GM13977 (cell line): ENCODE measurements around the gene UNC5B.

Source experiments
- DNase-seq: peaks from one replicate; pipeline ENCODE4 v3.0.0; 2012; ENCODE audit warnings: low spot score
- in situ Hi-C: fragments of 300-500 bp; cut with MboI; formaldehyde crosslinking; loops from one replicate; pipeline ENCODE4 v1.12.0; 2022; ENCODE audit warnings: low sequenced_read_pairs, low pct_unique_long_range_greater_than_20kb, mixed read lengths, inconsistent platforms; ENCODE audit not compliant: unreplicated experiment
- TF ChIP-seq, protein P1 (sequence below): IDR thresholded peaks from 2 replicates; pipeline ENCODE4 v1.5.1; 2012; ENCODE audit warnings: mild to moderate bottlenecking, control low read depth; ENCODE audit not compliant: insufficient read depth; ENCODE audit errors: extremely low read depth, missing control alignments

The UNC5B gene

DNA sequence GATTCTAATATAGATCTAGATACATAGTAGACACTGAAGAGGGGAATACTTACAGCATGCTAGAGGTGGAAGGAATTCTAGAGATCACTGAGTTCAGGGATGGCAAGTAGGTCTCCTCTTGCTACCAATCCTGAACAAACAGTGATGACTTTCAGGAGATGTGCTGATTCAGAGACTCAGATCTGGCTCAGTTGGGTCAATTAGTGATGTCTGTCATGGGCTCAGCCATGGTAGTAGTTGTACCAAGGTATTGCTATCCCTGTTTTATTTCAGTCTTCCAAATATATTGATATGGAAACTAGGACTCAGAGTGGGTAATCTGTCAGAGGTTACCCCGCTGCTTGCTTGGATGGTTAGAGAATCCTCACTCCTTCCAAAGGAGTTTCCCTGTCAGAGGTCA lies 38.5 kb downstream of the UNC5B start:
- in situ Hi-C loops, result no loop called here
- TF ChIP-seq, protein P1, sequence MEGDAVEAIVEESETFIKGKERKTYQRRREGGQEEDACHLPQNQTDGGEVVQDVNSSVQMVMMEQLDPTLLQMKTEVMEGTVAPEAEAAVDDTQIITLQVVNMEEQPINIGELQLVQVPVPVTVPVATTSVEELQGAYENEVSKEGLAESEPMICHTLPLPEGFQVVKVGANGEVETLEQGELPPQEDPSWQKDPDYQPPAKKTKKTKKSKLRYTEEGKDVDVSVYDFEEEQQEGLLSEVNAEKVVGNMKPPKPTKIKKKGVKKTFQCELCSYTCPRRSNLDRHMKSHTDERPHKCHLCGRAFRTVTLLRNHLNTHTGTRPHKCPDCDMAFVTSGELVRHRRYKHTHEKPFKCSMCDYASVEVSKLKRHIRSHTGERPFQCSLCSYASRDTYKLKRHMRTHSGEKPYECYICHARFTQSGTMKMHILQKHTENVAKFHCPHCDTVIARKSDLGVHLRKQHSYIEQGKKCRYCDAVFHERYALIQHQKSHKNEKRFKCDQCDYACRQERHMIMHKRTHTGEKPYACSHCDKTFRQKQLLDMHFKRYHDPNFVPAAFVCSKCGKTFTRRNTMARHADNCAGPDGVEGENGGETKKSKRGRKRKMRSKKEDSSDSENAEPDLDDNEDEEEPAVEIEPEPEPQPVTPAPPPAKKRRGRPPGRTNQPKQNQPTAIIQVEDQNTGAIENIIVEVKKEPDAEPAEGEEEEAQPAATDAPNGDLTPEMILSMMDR, result no peak
- DNase-seq, result no peak

DNA sequence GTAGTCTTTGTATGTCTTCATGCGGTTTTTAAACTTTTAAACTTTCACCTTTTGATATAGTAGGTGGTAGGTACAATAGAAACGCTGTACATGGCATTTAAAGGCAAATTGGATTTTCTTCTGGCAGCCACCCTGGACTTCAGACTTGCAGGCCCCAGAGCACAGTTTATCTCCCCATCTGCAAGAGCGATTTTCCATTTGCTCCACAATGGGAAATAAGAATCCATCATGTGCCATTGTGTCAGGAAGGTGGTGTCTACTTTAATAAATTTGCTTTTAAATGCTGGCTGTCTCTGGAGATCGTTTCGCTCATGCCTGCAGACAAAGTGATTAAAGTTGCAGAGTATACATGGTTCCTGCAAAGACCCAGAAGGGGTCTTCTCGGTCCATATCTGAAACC lies 38.9 kb downstream of the UNC5B start:
- TF ChIP-seq, protein P1, result no peak
- in situ Hi-C loops, result no loop called here
- no peak for DNase-seq

- no peak for DNase-seq
- in situ Hi-C loops, result no loop called here
- TF ChIP-seq, protein P1, result no peak
Measured at GRCh38 chr10:71252220-71252619, 39.9 kb downstream of the UNC5B start.

GRCh38 chr10:71253981-71254818 lies 41.8 kb downstream of the UNC5B start:
- in situ Hi-C loops, result no loop called here
- DNase-seq, result no peak
- TF ChIP-seq, protein P1, result no peak

DNA sequence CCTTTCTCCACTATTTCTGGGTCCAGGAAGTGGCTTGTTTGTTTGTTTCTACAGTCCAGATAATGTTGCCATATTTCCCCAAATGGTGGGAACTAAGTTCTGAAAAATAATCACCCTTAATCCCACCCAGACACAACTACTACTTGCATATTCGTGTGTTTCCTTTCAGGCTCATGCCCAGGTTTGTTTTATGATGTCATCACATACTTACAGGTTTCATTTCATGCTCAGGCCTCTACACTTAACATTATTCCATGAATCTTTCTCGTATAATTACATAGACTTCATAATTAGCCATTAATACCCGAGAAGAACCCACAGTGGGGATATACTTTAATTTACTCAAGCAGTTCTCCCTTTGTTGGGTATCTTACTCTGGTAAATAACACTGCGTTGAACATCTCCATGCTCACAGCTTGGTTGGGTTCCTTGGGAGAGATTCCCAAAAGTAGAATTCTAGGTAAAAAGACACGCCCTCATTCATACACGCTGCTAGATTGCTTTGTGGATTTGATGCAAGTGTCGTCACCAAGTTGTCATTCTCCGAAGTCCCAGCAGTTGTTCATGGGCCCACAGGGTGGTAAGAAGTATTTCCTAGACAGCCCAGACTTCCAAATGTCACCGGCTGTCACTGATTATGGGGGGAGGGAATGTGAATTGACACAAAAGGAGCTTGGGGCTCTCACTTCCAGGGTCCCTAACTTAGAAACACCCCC lies 42.6 kb downstream of the UNC5B start:
- in situ Hi-C loops, result no loop called here
- TF ChIP-seq, protein P1, result no peak
- DNase-seq, result no peak

- in situ Hi-C loops, result no loop called here
- TF ChIP-seq, protein P1, result no peak
- no peak for DNase-seq
Measured at GRCh38 chr10:71255550-71255807, 43.1 kb downstream of the UNC5B start.
